Activated naive CD4-positive, alpha-beta T cell treated with anti-CD3 and anti-CD28 coated beads, Interleukin-2, amount 50 U/mL, for 16 hours (primary cell): ENCODE results near the gene LRRC8D.
"Not testable (repeated sequence)": the region's sequence is repeated elsewhere in the genome, so short reads cannot be mapped to it uniquely, and the experiment has no call there.

Experiments
- DNase-seq: peaks from one replicate; pipeline ENCODE4 v3.0.0-alpha.2; 2020

The LRRC8D gene

DNA sequence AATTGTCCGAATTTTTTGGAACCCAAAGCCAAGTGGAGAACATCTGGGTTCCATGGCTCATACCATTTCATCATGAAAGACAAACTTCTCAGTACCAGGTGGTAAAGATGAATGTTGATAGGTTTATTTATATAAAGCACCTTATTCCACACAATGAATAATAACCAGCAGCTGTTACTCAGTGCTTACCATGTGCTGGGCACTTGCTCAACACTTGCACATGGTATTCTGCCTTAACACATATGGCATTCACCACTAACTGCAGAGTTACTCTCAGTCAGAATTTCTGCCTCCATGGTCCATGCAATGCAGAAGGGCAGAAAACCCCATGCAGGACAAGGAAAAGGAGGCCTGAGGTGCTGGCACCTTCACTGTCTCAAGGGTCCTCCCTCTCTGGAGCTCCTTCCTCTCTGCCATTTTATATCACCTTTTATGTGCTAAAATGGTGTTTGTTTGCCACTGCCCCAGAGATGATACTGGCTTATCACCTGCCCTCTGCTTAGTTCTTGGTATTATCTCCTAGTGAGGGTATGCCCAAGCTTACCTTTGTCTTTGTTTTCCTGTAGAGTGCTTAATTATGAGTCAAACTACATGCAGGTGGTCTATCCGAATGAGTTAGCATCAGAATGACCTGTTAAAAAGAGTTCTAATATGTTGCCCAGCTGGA, 97.4 kb downstream of the LRRC8D start:
- DNase-seq: no peak

DNA sequence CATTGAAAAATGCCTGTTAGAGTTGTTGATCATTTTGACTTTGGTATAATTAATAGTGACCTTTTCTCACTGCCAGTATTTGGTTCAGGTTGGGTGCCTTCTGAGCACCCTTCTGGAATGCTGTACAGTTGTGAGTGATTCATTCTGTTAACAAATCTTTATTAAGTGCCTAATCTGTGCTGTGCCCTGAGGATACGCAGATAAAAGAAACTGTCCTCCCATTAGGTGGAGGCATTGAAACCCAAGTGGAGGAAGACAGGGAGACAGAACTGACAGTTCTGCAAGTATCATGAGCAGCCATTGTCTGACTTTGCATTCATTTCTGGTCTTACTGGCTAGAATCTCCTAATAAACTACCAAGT, 97.9 kb downstream of the LRRC8D start:
- DNase-seq: no peak

DNA sequence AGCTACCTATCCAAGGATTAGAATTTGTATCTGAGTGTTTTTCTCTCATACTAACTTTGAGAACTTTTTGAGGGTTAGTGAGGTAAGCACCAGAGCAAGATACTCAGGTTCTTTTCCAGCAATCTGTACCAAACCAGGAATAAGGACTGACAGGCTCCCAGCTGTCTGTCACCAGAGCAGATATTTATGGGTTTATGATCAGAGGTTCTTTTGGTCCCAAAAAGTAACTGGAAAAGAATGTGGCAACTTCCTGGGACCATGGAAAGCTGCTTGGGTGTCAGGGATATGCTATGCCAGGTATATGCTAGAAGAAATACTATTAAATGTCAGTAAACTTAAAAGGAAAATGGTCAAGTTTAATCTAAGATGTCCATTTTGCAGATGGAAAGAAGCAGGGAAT, 98.3 kb downstream of the LRRC8D start:
- no peak for DNase-seq

DNA sequence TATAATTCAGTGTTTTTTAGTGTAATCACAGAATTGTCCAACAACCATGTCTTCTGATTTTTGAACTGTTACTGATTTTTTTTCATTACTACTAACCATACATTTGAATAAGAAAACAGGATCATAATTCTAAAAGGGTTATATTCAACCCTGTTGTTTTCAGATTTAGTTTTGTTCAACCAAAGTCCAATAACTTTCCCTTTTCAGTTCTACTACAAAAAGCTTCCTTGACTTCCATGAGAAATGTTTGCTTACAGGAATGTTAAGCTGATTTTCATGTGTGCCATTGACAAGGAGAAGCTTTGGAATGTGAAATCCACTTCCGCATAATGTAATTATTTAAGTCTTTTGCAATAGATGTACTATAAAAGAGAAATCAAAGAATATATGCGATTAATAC, 102.1 kb downstream of the LRRC8D start:
- DNase-seq: no peak

DNA sequence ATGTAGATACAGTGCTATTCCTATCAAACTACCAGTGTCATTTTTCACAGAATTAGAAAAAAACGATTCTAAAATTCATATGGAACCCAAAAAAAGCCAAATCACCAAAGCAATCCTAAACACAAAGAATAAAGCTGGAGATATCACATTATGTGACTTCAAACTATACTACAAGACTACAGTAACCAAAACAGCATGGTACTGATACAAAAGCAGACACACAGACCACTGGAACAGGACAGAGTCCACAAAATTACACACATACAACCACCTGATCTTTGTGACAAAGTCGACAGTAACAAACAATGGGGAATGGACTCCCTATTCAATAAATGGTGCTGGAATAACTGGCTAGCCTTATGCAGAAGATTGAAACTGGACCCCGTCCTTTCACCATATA, 102.7 kb downstream of the LRRC8D start:
- DNase-seq: no peak

- not testable (repeated sequence) for DNase-seq
These were observed 103.2 kb downstream of the LRRC8D start for GRCh38 chr1:89924075-89924474.

DNA sequence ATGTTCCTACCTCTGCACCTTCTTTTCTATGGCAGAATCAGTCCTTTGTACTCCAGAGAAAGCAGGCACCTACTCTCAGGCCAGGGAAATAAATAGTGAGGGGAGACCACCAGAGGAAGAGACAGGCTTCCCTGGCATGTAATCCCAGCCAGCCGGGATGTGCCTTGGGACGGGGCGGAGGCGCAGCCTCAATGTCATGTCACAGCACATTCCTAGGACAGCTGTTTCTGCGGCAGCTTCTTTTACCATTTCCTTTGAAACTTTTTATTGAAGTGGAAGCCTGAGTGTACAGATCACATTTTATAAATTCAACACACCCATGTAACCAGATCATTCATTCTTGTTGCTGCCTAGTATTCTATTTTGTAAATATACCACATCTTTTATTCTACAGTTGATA, 106.2 kb downstream of the LRRC8D start:
- no peak for DNase-seq

DNA sequence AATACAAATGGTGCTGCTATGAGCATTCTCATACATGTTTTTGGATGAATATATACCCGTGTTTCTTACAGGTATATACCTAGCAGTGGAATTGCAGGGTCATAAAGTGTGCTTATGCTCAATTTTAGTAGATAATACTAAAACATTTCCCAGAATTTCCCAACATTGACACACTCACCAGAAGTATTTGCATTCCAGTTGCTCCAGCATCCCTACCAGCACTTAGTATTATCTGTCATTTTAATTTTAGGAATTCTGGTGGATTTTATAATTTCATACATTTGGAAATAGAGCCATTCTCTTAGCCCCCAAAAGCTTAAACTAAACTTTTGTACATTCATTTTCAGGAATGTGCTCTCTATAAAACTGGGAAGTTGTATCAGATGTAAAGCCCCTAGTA, 106.6 kb downstream of the LRRC8D start:
- DNase-seq: no peak

- DNase-seq: no peak
These were observed 107.7 kb downstream of the LRRC8D start for GRCh38 chr1:89928506-89928905.

- no peak for DNase-seq
These were observed 108.7 kb downstream of the LRRC8D start for GRCh38 chr1:89929467-89930063.

DNA sequence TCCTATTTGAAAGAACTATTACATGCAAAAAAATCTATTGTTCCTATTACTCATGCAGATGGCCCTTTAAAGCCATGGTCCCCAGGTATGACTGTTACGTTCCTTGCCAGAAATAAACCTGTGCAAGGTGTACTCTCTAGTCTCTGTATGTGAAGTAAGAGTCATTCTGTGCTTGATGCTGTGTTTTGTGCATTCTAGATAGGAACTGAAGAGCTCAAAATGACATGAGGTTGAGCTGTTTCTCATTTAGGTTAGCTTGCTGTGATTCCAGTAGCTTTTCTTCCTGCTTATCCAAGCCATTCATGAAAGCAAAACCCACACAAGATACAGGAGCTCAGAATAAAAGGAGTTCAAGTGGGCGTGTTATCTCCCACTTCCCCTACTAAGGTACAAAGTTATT, 109.7 kb downstream of the LRRC8D start:
- DNase-seq: no peak

- no peak for DNase-seq
These were observed 111.1 kb downstream of the LRRC8D start for GRCh38 chr1:89931964-89932363.

- DNase-seq: no peak
These were observed 111.9 kb downstream of the LRRC8D start for GRCh38 chr1:89932598-89933364.

- DNase-seq: no peak
These were observed 113.6 kb downstream of the LRRC8D start for GRCh38 chr1:89934461-89934860.

DNA sequence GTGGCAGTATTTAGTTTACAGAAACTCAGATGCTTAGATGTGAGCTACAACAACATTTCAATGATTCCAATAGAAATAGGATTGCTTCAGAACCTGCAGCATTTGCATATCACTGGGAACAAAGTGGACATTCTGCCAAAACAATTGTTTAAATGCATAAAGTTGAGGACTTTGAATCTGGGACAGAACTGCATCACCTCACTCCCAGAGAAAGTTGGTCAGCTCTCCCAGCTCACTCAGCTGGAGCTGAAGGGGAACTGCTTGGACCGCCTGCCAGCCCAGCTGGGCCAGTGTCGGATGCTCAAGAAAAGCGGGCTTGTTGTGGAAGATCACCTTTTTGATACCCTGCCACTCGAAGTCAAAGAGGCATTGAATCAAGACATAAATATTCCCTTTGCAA, 114.4 kb downstream of the LRRC8D start:
- DNase-seq: no peak

DNA sequence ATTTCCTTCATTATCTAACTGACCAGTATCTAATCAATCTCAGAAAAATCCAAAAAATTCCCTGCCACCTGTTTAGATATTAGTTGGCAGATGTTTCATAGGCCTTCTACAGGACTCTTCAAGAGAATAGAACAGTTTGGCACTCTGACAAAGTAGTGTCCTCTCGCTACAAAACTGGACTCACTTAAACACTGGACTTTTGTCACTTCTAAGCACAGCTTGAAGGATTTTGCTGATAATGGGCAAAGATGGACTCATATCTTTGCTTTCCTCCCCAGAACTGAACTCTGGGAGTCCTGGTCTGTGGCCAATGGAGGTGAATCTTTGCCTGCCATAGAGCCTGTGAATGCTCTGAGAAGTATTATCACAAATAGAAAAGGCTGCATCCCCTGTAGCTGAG, 115.9 kb downstream of the LRRC8D start:
- DNase-seq: no peak

- no peak for DNase-seq
These were observed 117.6 kb downstream of the LRRC8D start for GRCh38 chr1:89938171-89939055.

GRCh38 chr1:89939059-89939570, 118.3 kb downstream of the LRRC8D start:
- no peak for DNase-seq

- DNase-seq: no peak
These were observed 119.0 kb downstream of the LRRC8D start for GRCh38 chr1:89939693-89940438.

DNA sequence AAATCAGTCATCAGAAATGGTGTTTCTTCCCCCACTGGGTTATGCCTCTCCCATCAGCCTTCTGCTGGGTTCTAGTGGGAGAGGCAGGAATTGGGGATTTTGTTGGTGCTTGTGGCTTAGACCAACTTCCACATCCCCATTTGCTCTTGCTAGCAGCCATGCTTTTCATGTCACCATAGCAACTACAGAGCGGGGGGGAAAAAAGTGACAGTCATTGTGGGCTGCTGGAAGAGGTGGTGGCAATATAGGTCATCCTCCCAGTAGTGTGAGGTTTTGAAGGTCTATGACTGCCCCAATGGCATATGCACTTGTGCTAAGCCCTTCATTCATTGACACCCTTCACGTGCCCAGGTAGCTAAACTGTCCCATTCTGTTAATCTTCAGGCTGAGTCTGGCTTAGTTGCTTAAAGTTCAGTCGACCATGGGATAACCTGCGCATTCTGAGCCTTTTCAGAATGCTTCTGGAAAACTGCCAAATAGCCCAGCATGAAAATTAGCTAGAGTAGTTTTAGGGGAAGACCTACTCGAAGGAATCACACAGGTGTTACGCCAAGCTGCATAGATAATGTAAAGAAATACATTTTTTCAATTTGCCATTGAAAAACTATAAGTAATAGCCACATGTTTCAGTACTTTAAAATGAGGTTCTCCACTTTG, 120.4 kb downstream of the LRRC8D start:
- no peak for DNase-seq

GRCh38 chr1:89942014-89942413, 121.2 kb downstream of the LRRC8D start:
- DNase-seq: no peak
